ENCODE measurements around the gene PRLHR.

The PRLHR gene

DNA sequence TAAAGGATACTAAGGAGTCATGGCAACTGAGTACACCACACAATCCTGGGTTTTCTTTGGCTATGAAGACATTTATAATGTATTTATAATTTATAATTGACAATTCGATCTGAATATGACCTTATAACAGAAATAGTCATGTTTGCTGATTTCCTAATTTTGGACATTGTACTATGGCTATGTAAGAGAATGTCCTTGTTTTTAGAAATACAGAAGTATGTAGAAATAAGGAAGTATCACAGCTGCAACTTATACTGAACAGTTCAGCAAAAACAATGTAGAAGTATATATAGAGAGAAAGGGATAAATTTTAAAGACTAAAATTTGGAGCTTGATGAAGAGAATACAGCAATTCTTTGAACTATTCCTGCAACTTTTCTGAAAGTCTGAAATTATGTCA, 32.6 kb downstream of the PRLHR start:
- no peak overlapping the region for H3K4me3 ChIP-seq (ENCODE audit: low read length)
- no peak for TF ChIP-seq ZNF274 (IDR thresholded peaks at IDR 0.05; ENCODE audit: low read depth, low read length)

DNA sequence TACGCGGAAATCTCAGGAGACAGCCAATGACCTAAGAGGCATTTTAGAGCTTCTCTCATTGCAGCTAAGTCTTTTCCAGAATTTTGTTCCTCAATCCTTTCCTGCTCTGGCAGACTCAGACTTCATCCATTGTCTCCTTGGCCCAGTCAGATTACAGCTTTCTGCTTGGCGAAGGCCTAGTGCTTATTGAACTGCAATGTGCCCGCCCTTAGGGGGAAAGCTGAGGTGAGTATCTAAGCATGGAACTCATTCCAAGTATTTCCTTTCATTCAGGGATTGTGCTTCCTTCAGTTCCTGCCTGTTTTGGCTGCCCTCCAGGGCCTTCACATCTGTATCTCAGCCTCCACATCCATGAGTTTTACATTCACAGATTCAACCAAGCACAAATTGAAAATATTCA, 37.5 kb downstream of the PRLHR start:
- H3K4me3 ChIP-seq (ENCODE audit: low read length) = no peak overlapping the region
- TF ChIP-seq ZNF274 (IDR thresholded peaks at IDR 0.05; ENCODE audit: low read depth, low read length) = no peak

DNA sequence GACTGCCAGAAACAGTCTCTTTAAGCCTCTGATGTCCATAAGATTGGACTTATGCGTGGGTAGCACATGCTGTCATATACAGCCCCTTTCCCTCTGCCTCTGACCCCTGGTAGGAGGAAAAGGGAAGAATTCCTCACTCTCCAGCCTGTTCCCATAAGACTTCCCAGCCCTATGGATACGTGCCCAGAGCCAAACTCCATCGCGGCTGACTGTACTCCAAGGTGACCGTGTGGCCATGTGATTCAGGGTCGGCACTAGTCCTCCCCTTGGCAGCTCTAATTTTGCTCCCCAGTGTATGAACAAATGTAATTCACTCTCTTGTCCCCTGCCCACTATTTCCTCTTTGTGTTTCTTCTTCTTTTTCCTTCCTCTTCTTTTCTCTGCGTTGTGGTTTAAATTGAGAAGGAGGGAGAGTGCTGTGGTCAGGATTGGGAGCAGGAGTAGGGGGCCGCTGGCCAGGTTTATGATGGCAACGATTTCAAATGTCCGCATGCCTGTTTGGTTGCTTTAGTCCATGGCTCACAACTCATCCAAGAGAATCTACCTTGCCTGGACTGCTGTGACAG, 43.8 kb downstream of the PRLHR start:
- TF ChIP-seq ZNF274 (IDR thresholded peaks at IDR 0.05; ENCODE audit: low read depth, low read length) = no peak
- H3K4me3 ChIP-seq (ENCODE audit: low read length) = no peak overlapping the region

DNA sequence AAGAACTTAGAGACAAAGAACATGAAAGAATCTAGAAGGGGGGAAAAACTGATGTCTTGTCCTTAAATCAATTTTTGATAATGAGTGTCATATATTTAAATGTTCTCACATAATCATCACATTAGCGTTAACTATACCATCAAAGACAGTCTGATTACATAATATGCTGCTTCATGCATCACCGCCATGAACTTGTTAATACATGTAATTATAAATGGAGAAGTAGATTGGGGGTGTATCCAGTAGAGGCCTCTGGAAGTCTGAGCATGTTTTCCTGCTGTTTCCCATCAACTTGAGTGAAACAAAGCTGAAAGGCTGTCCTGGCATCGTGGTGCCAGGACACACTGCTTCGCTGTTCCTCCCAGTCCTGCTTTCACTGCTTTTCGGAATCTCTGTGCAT, 48.2 kb downstream of the PRLHR start:
- no peak for TF ChIP-seq ZNF274 (IDR thresholded peaks at IDR 0.05; ENCODE audit: low read depth, low read length)

GRCh38 chr10:118546479-118546878, 49.0 kb downstream of the PRLHR start:
- TF ChIP-seq ZNF274 (IDR thresholded peaks at IDR 0.05; ENCODE audit: low read depth, low read length) = no peak
- H3K4me3 ChIP-seq (ENCODE audit: low read length) = no peak overlapping the region

More for the DNA sequence above, 48.2 kb downstream of the PRLHR start:
- H3K4me3 ChIP-seq (ENCODE audit: low read length) = no peak overlapping the region

- TF ChIP-seq ZNF274 (IDR thresholded peaks at IDR 0.05; ENCODE audit: low read depth, low read length) = no peak
- H3K4me3 ChIP-seq (ENCODE audit: low read length) = no peak overlapping the region
Measured at GRCh38 chr10:118545381-118545780, 50.1 kb downstream of the PRLHR start.

- H3K4me3 ChIP-seq (ENCODE audit: low read length) = no peak overlapping the region
- no peak for TF ChIP-seq ZNF274 (IDR thresholded peaks at IDR 0.05; ENCODE audit: low read depth, low read length)
Measured at GRCh38 chr10:118544401-118544948, 51.0 kb downstream of the PRLHR start.

- no peak overlapping the region for H3K4me3 ChIP-seq (ENCODE audit: low read length)
- TF ChIP-seq ZNF274 (IDR thresholded peaks at IDR 0.05; ENCODE audit: low read depth, low read length) = no peak
Measured at GRCh38 chr10:118543714-118544400, 51.6 kb downstream of the PRLHR start.

GRCh38 chr10:118542745-118543144, 52.7 kb downstream of the PRLHR start:
- H3K4me3 ChIP-seq (ENCODE audit: low read length) = no peak overlapping the region
- TF ChIP-seq ZNF274 (IDR thresholded peaks at IDR 0.05; ENCODE audit: low read depth, low read length) = no peak

DNA sequence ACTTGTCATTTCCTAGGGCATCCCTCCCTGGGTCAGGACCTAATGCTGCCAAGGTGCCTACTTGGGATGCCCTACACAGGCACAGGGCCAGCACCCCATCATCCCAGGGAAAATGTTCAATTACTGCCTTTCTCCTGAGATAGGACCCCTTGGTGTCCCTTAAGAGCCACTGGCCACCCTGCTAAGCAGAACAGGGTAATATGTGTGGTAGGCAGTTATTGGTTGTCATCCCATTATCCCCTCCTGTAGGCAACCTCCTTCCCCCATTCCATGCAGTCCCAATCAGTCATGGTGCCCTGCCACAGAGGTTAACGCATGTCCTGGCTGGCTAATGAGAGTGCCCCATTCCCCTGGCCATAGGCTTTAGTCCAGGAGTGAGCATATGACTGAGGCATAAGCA, 53.2 kb downstream of the PRLHR start:
- TF ChIP-seq ZNF274 (IDR thresholded peaks at IDR 0.05; ENCODE audit: low read depth, low read length) = no peak

DNA sequence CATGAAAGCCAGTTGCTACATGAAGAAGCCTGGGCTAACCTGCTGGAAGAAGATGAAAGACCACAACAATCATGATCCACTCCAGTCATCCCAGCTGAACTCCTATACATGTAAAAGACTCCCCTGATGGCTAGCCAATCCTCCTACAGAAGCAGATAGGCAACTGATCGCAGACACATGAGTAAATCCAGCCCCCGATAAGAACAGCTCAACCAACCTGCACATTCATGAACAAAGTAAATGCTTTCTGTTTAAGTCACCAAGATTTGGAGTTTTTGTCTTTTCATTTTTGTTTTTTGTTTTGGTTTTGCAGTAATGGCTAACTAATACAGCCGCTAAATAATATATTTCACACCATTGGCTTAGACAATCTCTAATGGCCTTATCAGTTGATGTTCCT, 53.7 kb downstream of the PRLHR start:
- no peak overlapping the region for H3K4me3 ChIP-seq (ENCODE audit: low read length)
- TF ChIP-seq ZNF274 (IDR thresholded peaks at IDR 0.05; ENCODE audit: low read depth, low read length) = no peak

More for the DNA sequence above, 53.2 kb downstream of the PRLHR start:
- H3K4me3 ChIP-seq (ENCODE audit: low read length) = no peak overlapping the region
